OCI-LY3 (cell line): ENCODE results near the gene KRT33A.

ENCODE experiments used
- H2AFZ ChIP-seq: fragments of 200-600, 300-600 bp; shearing (Covaris generic); 2 replicates; pipeline ENCODE4 v1.6.0; 2014; ENCODE audit warnings: antibody characterized with exemption, low read depth, low read length
- H3K27ac ChIP-seq: fragments of 200-600, 300-600 bp; sonication (generic); 2 replicates; pipeline ENCODE4 v1.5.1; 2014; ENCODE audit warnings: mild to moderate bottlenecking, low read length, moderate library complexity, mixed read lengths
- H3K27me3 ChIP-seq: fragments of 200-600, 300-600 bp; sonication (generic); 2 replicates; pipeline ENCODE4 v1.6.1; 2014; ENCODE audit warnings: low read depth, low read length, mixed read lengths
- H3K36me3 ChIP-seq: fragments of 200-600, 300-600 bp; sonication (generic); replicated peaks from 2 replicates; pipeline ENCODE3; 2014; ENCODE audit warnings: low read depth, low read length, mixed read lengths
- H3K4me1 ChIP-seq: fragments of 300-600, 200-600 bp; sonication (generic); 2 replicates; pipeline ENCODE4 v1.6.1; 2014; ENCODE audit warnings: low read length, mixed read lengths
- H3K4me2 ChIP-seq: fragments of 200-600, 300-600 bp; sonication (generic); 2 replicates; pipeline ENCODE4 v1.6.1; 2014; ENCODE audit warnings: low read length, mixed read lengths
- H3K4me3 ChIP-seq: fragments of 300-600, 200-600 bp; sonication (generic); 2 replicates; pipeline ENCODE4 v1.5.1; 2014; ENCODE audit warnings: antibody characterized with exemption, mild to moderate bottlenecking, low read length, moderate library complexity
- H3K79me2 ChIP-seq: fragments of 300-600, 200-600 bp; shearing (Covaris generic); 2 replicates; pipeline ENCODE4 v1.6.1; 2014; ENCODE audit warnings: mild to moderate bottlenecking, low read length, mixed read lengths
- H3K9ac ChIP-seq: fragments of 300-600, 200-600 bp; shearing (Covaris generic); 2 replicates; pipeline ENCODE4 v1.6.0; 2014; ENCODE audit warnings: mild to moderate bottlenecking, low read length, moderate library complexity
- H3K9me3 ChIP-seq: fragments of 200-600, 300-600 bp; shearing (Covaris generic); 2 replicates; pipeline ENCODE4 v1.6.1; 2014; ENCODE audit warnings: low read length, mixed read lengths; ENCODE audit not compliant: insufficient read depth
- H4K20me1 ChIP-seq: fragments of 200-600, 300-600 bp; sonication (generic); 2 replicates; pipeline ENCODE4 v1.6.1; 2016; ENCODE audit warnings: low read length, mixed read lengths; ENCODE audit not compliant: insufficient read depth
- CTCF ChIP-seq: fragments of 200-600, 300-600 bp; sonication (generic); IDR thresholded peaks from 2 replicates; pipeline ENCODE4 v1.5.1; 2014; ENCODE audit warnings: antibody characterized with exemption, low read length, low read depth
- EZH2phosphoT487 ChIP-seq: fragments of 200-600 bp; shearing (Covaris generic); IDR thresholded peaks from 2 replicates; pipeline ENCODE4 v1.6.1; 2018; ENCODE audit warnings: antibody characterized with exemption, mixed run types, low read depth

The KRT33A gene

GRCh38 chr17:41328207-41328606, 22.4 kb downstream of the KRT33A start:
- Histone ChIP-seq H3K36me3 (no peaks in the 10 kb centered on the region), H3K9me3 (no peaks in the 10 kb centered on the region), H4K20me1 (no peaks in the 10 kb centered on the region), H2AFZ (no peak overlapping the region), H3K27ac (no peak overlapping the region), H3K4me1 (no peaks in the 10 kb centered on the region), H3K4me3 (no peak overlapping the region), H3K79me2 (no peaks in the 10 kb centered on the region), H3K27me3 (no peaks in the 10 kb centered on the region), H3K4me2 (no peak overlapping the region), H3K9ac (no peak overlapping the region)
- no peak for TF ChIP-seq CTCF
- no peak for TF ChIP-seq EZH2phosphoT487

GRCh38 chr17:41327411-41328120, 23.1 kb downstream of the KRT33A start:
- Histone ChIP-seq H3K9ac (no peak overlapping the region), H3K4me1 (no peaks in the 10 kb centered on the region), H3K4me2 (no peak overlapping the region), H3K79me2 (no peaks in the 10 kb centered on the region), H2AFZ (no peak overlapping the region), H3K27ac (no peak overlapping the region), H4K20me1 (no peaks in the 10 kb centered on the region), H3K36me3 (no peaks in the 10 kb centered on the region), H3K27me3 (no peaks in the 10 kb centered on the region), H3K4me3 (no peak overlapping the region), H3K9me3 (no peaks in the 10 kb centered on the region)
- no peak for TF ChIP-seq EZH2phosphoT487
- no peak for TF ChIP-seq CTCF

- Histone ChIP-seq H3K79me2 (no peaks in the 10 kb centered on the region), H3K4me1 (no peaks in the 10 kb centered on the region), H4K20me1 (no peaks in the 10 kb centered on the region), H3K4me2 (no peak overlapping the region), H3K36me3 (no peaks in the 10 kb centered on the region), H3K9me3 (no peaks in the 10 kb centered on the region), H3K27me3 (no peaks in the 10 kb centered on the region), H3K4me3 (no peak overlapping the region), H2AFZ (no peak overlapping the region), H3K27ac (no peak overlapping the region), H3K9ac (no peak overlapping the region)
- no peak for TF ChIP-seq EZH2phosphoT487
- no peak for TF ChIP-seq CTCF
These were observed 24.2 kb downstream of the KRT33A start for GRCh38 chr17:41326173-41327145.

- no peaks in the 10 kb centered on the region for H4K20me1 ChIP-seq
- no peak overlapping the region for H3K27ac ChIP-seq
- no peaks in the 10 kb centered on the region for H3K79me2 ChIP-seq
- H3K4me3 ChIP-seq: no peak overlapping the region
- no peaks in the 10 kb centered on the region for H3K27me3 ChIP-seq
- no peak overlapping the region for H2AFZ ChIP-seq
- no peaks in the 10 kb centered on the region for H3K4me1 ChIP-seq
- no peaks in the 10 kb centered on the region for H3K36me3 ChIP-seq
- TF ChIP-seq CTCF (no peak), EZH2phosphoT487 (no peak)
- no peak overlapping the region for H3K9ac ChIP-seq
- no peak overlapping the region for H3K4me2 ChIP-seq
- no peaks in the 10 kb centered on the region for H3K9me3 ChIP-seq
These were observed 25.0 kb downstream of the KRT33A start for GRCh38 chr17:41325611-41326010.
